ENCODE results near the gene GRM7.

DNA sequence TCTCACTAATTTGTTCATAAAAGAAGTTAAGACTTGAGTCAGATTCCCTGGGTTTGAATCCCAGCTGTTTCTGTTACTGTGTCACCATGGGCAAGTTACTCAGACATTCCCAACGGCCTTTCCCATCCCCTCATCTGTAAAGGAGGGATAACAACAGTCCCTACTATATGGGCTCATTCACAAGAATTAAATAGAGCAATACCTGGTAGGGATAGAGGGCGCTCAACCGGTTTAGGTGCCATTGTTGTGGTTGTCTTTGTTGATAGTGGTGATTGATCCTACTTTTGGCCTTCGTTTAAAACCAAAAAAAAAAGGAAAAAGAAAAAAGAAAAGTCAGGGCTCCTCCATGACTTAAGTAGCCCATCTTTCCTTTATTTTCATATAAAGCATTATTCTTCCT is 563.1 kb downstream of the GRM7 start:
- TF ChIP-seq, protein P1, sequence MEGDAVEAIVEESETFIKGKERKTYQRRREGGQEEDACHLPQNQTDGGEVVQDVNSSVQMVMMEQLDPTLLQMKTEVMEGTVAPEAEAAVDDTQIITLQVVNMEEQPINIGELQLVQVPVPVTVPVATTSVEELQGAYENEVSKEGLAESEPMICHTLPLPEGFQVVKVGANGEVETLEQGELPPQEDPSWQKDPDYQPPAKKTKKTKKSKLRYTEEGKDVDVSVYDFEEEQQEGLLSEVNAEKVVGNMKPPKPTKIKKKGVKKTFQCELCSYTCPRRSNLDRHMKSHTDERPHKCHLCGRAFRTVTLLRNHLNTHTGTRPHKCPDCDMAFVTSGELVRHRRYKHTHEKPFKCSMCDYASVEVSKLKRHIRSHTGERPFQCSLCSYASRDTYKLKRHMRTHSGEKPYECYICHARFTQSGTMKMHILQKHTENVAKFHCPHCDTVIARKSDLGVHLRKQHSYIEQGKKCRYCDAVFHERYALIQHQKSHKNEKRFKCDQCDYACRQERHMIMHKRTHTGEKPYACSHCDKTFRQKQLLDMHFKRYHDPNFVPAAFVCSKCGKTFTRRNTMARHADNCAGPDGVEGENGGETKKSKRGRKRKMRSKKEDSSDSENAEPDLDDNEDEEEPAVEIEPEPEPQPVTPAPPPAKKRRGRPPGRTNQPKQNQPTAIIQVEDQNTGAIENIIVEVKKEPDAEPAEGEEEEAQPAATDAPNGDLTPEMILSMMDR (IDR thresholded peaks at IDR 0.05; ENCODE audit: poor library complexity): no peak
- TF ChIP-seq EZH2 (IDR thresholded peaks at IDR 0.05; ENCODE audit: borderline replicate concordance): no peak
- no peak for TF ChIP-seq EZH2phosphoT487 (IDR thresholded peaks at IDR 0.05; ENCODE audit: low read depth, severe bottlenecking, unreplicated experiment)
